ENCODE data around the gene RNF5.

- TF ChIP-seq YY1 (IDR thresholded peaks at IDR 0.05; ENCODE audit: insufficient read depth, insufficient read length): no peak
- TF ChIP-seq SUZ12 (IDR thresholded peaks at IDR 0.05; ENCODE audit: extremely low read depth, insufficient read depth, insufficient read length): no peak
- no peak for TF ChIP-seq ZNF274 (IDR thresholded peaks at IDR 0.05; ENCODE audit: low read depth, low read length)
Measured at GRCh38 chr6:32196682-32197616, 18.7 kb downstream of the RNF5 start.

Measured in NT2/D1 (cell line).